Measurements from ENCODE around the gene WSCD1.

The WSCD1 gene

DNA sequence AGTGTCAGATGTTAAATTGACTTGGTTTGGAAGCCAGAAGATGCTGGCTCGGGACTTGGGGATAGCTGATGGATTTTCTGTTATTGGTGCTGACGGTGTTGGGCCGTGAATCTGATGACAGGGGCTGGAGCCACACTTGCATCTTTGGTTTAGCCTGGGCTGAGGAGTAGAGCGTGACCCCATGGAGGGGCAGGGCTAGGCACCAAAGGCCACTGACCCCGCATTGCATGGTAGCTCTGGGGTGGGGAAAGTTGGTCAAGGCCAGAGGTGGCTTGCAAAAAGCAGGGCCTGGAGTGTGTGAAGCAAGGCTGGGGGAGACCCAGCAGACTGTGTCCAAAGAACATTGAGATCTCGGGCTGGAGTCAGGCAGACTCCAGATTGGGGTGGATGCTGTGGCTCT lies 25.3 kb downstream of the WSCD1 start:
- TF ChIP-seq EZH2phosphoT487 (IDR thresholded peaks at IDR 0.05; ENCODE audit: borderline replicate concordance, low read length), result no peak
- TF ChIP-seq, protein P1, sequence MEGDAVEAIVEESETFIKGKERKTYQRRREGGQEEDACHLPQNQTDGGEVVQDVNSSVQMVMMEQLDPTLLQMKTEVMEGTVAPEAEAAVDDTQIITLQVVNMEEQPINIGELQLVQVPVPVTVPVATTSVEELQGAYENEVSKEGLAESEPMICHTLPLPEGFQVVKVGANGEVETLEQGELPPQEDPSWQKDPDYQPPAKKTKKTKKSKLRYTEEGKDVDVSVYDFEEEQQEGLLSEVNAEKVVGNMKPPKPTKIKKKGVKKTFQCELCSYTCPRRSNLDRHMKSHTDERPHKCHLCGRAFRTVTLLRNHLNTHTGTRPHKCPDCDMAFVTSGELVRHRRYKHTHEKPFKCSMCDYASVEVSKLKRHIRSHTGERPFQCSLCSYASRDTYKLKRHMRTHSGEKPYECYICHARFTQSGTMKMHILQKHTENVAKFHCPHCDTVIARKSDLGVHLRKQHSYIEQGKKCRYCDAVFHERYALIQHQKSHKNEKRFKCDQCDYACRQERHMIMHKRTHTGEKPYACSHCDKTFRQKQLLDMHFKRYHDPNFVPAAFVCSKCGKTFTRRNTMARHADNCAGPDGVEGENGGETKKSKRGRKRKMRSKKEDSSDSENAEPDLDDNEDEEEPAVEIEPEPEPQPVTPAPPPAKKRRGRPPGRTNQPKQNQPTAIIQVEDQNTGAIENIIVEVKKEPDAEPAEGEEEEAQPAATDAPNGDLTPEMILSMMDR (IDR thresholded peaks at IDR 0.05; ENCODE audit: low read depth, low read length, poor library complexity, severe bottlenecking), result no peak
- Histone ChIP-seq H3K4me1 (ENCODE audit: control insufficient read depth, low read length) (no peaks in the 10 kb centered on the region), H3K27me3 (ENCODE audit: control insufficient read depth, low read length) (no peaks in the 10 kb centered on the region), H3F3A (ENCODE audit: control insufficient read depth, insufficient read depth) (no peaks in the 10 kb centered on the region), H3K79me2 (ENCODE audit: control insufficient read depth, low read length) (no peaks in the 10 kb centered on the region), H3K36me3 (ENCODE audit: control insufficient read depth, low read length) (no peaks in the 10 kb centered on the region), H3K9me2 (replicated peaks; ENCODE audit: control insufficient read depth, low read length) (no peaks in the 10 kb centered on the region), H4K20me1 (ENCODE audit: control insufficient read depth, insufficient read depth, low read depth, low read length) (no peaks in the 10 kb centered on the region), H3K9me3 (ENCODE audit: control insufficient read depth, insufficient read depth, low read length) (no peaks in the 10 kb centered on the region), H3K4me2 (ENCODE audit: low read length) (no peak overlapping the region), H3K27ac (ENCODE audit: low read depth, low read length) (no peak overlapping the region), H3K4me3 (ENCODE audit: low read length) (no peak overlapping the region)

DNA sequence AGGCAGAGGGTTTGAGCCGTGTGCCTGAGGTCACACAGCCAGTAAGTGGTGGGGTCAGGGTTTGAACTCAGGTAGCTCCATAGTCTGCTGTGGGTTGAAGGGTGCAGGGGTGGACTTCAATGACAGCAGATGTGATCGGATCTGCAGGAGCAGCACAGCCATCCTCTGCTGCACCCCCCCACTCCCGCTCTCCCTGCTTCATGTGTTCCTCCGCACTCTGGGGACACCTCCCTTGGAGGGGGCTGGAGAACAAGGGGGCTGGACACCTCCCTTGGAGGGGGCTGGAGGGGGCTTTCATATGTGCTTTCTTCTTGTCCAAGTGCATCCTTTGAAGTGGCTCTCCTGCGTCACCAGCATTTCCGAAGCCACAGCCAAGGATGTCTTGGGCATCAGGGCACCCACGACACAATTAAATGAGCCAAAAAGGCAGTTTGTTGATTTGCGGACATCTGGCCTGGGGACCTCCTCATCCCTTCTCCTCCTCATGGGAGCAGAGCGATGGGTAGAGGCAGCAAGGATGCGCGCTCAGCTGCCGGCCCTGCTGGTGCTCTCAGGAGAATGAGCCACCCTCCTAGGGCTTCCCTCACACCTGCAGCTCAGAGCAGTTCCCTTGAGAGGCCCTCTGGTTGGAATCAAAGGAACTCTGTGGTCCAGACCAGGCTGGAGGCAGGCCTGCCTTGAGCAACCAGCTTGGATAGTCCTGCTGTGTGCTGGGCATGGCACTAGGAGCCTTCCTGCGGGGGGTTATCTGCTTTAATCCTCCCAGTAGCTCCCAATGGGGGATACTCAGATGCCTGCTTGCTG lies 26.2 kb downstream of the WSCD1 start:
- TF ChIP-seq, protein P1 (IDR thresholded peaks at IDR 0.05; ENCODE audit: low read depth, low read length, poor library complexity, severe bottlenecking), result no peak
- no peak for TF ChIP-seq EZH2phosphoT487 (IDR thresholded peaks at IDR 0.05; ENCODE audit: borderline replicate concordance, low read length)
- Histone ChIP-seq H3K36me3 (ENCODE audit: control insufficient read depth, low read length) (no peaks in the 10 kb centered on the region), H3K27me3 (ENCODE audit: control insufficient read depth, low read length) (no peaks in the 10 kb centered on the region), H3K4me2 (ENCODE audit: low read length) (no peak overlapping the region), H4K20me1 (ENCODE audit: control insufficient read depth, insufficient read depth, low read depth, low read length) (no peaks in the 10 kb centered on the region), H3K9me2 (replicated peaks; ENCODE audit: control insufficient read depth, low read length) (no peaks in the 10 kb centered on the region), H3K27ac (ENCODE audit: low read depth, low read length) (no peak overlapping the region), H3K4me1 (ENCODE audit: control insufficient read depth, low read length) (no peaks in the 10 kb centered on the region), H3K4me3 (ENCODE audit: low read length) (no peak overlapping the region), H3K9me3 (ENCODE audit: control insufficient read depth, insufficient read depth, low read length) (no peaks in the 10 kb centered on the region), H3F3A (ENCODE audit: control insufficient read depth, insufficient read depth) (no peaks in the 10 kb centered on the region), H3K79me2 (ENCODE audit: control insufficient read depth, low read length) (no peaks in the 10 kb centered on the region)

DNA sequence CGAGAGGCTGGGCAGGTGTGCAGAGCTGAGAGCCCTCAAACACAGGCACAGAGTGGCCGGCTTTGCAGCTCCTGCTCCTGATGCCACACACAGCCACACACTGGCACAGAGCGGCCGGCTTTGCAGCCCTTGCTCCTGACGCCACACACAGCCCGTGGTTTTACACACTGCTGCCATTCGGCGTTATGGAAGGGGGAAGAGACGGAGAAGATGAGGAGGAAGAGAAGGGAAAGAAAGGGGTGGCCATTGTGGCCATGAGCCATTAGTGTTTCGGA lies 26.8 kb downstream of the WSCD1 start:
- Histone ChIP-seq H4K20me1 (ENCODE audit: control insufficient read depth, insufficient read depth, low read depth, low read length) (no peaks in the 10 kb centered on the region), H3K79me2 (ENCODE audit: control insufficient read depth, low read length) (no peaks in the 10 kb centered on the region), H3K4me3 (ENCODE audit: low read length) (no peak overlapping the region), H3K27ac (ENCODE audit: low read depth, low read length) (no peak overlapping the region), H3K36me3 (ENCODE audit: control insufficient read depth, low read length) (no peaks in the 10 kb centered on the region), H3K4me1 (ENCODE audit: control insufficient read depth, low read length) (no peaks in the 10 kb centered on the region), H3K9me2 (replicated peaks; ENCODE audit: control insufficient read depth, low read length) (no peaks in the 10 kb centered on the region), H3K4me2 (ENCODE audit: low read length) (no peak overlapping the region), H3F3A (ENCODE audit: control insufficient read depth, insufficient read depth) (no peaks in the 10 kb centered on the region), H3K9me3 (ENCODE audit: control insufficient read depth, insufficient read depth, low read length) (no peaks in the 10 kb centered on the region), H3K27me3 (ENCODE audit: control insufficient read depth, low read length) (no peaks in the 10 kb centered on the region)
- no peak for TF ChIP-seq EZH2phosphoT487 (IDR thresholded peaks at IDR 0.05; ENCODE audit: borderline replicate concordance, low read length)
- TF ChIP-seq, protein P1 (IDR thresholded peaks at IDR 0.05; ENCODE audit: low read depth, low read length, poor library complexity, severe bottlenecking), result no peak

Data from DOHH2 (cell line).